ENCODE results near the gene MPRIP.
"Not testable (repeated sequence)": the region's sequence is repeated elsewhere in the genome, so short reads cannot be mapped to it uniquely, and the experiment has no call there.

GRCh38 chr17:17136221-17136620, 94.0 kb downstream of the MPRIP start:
- TF ChIP-seq, protein P1, sequence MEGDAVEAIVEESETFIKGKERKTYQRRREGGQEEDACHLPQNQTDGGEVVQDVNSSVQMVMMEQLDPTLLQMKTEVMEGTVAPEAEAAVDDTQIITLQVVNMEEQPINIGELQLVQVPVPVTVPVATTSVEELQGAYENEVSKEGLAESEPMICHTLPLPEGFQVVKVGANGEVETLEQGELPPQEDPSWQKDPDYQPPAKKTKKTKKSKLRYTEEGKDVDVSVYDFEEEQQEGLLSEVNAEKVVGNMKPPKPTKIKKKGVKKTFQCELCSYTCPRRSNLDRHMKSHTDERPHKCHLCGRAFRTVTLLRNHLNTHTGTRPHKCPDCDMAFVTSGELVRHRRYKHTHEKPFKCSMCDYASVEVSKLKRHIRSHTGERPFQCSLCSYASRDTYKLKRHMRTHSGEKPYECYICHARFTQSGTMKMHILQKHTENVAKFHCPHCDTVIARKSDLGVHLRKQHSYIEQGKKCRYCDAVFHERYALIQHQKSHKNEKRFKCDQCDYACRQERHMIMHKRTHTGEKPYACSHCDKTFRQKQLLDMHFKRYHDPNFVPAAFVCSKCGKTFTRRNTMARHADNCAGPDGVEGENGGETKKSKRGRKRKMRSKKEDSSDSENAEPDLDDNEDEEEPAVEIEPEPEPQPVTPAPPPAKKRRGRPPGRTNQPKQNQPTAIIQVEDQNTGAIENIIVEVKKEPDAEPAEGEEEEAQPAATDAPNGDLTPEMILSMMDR (IDR thresholded peaks at IDR 0.05 in 8 of 11, conservative IDR thresholded peaks at IDR 0.05 in 3 of 11) = not testable (repeated sequence)
- not testable (repeated sequence) for TF ChIP-seq POLR2A (IDR thresholded peaks at IDR 0.05)
